ENCODE results near the gene MAVS.
A peak's percentile ranks its signal among the peaks of the same experiment; 100 is the strongest.

Gene MAVS

DNA sequence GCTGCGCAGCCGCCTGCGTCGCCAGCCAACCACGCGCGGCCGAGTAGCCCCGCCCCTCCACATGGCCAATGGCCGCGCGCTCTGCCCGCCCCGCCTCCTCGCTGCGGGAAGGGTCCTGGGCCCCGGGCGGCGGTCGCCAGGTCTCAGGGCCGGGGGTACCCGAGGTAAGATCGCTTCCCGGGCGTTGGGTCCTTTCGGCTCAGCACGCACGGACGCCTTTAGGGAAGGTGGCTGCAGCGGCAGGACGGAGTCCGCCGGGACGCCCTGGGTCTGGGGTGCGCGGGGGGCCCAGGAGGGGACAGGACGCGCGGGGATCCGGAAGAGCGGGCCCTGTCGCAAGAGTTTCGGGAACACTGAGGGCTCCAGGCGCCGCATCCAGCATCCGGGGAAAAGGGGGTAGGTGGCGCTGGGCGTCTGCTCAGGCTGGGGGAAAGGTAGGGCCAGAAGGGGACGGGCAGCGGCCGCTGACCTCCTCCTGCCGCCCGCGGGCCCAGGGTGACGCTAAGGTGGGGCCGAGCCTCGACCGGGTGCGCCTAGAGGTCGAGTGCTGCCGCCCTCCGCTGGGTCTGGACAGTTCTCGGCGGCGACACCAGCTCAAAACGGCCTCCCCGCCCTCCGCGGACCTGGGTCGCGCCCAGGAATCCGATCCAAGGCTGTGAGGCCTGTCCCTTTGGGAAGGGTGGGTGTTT lies at the start of gene MAVS:
TSS of gene MAVS (plus strand) at position 95 of the 689 bp plus-strand sequence. CDS start 7,791 bp downstream, outside the sequence.
- Histone ChIP-seq H4K20me1 (ENCODE audit: low read depth, low read length) (no peaks in the 10 kb centered on the region), H3K9me3 (ENCODE audit: insufficient read depth, low read length) (no peaks in the 10 kb centered on the region), H3K27ac (ENCODE audit: low read depth, low read length) (peak within 1 kb of the TSS; percentile 30), H3K27me3 (ENCODE audit: low read length) (no peaks in the 10 kb centered on the region), H2AFZ (ENCODE audit: low read depth, low read length, severe bottlenecking) (peak within 1 kb of the TSS; percentile 74), H3K79me2 (ENCODE audit: insufficient read depth, low read length) (peaks cover 26% of the 10 kb centered on the region), H3K4me2 (ENCODE audit: low read depth, low read length, poor library complexity, severe bottlenecking) (peak within 1 kb of the TSS; percentile 94), H3K36me3 (ENCODE audit: low read length) (no peaks in the 10 kb centered on the region), H3F3A (ENCODE audit: insufficient read depth) (peaks cover 5% of the 10 kb centered on the region; the same call in 1 of the 2 replicates), H3K9me2 (replicated peaks; ENCODE audit: insufficient read depth, low read length) (no peaks in the 10 kb centered on the region), H3K9ac (ENCODE audit: low read length) (peak within 1 kb of the TSS; percentile 86), H3K4me3 (ENCODE audit: insufficient read depth, low read length, poor library complexity, severe bottlenecking) (peak within 1 kb of the TSS; percentile 71)
- TF ChIP-seq EZH2phosphoT487 (conservative IDR thresholded peaks at IDR 0.05; ENCODE audit: low read length) = no peak
- TF ChIP-seq, protein P1, sequence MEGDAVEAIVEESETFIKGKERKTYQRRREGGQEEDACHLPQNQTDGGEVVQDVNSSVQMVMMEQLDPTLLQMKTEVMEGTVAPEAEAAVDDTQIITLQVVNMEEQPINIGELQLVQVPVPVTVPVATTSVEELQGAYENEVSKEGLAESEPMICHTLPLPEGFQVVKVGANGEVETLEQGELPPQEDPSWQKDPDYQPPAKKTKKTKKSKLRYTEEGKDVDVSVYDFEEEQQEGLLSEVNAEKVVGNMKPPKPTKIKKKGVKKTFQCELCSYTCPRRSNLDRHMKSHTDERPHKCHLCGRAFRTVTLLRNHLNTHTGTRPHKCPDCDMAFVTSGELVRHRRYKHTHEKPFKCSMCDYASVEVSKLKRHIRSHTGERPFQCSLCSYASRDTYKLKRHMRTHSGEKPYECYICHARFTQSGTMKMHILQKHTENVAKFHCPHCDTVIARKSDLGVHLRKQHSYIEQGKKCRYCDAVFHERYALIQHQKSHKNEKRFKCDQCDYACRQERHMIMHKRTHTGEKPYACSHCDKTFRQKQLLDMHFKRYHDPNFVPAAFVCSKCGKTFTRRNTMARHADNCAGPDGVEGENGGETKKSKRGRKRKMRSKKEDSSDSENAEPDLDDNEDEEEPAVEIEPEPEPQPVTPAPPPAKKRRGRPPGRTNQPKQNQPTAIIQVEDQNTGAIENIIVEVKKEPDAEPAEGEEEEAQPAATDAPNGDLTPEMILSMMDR (IDR thresholded peaks at IDR 0.05; ENCODE audit: insufficient read depth, low read length, poor library complexity, severe bottlenecking) = no peak

GRCh38 chr20:3797226-3797545 lies 49.4 kb upstream of the MAVS start:
- Histone ChIP-seq H3F3A (ENCODE audit: insufficient read depth) (no peaks in the 10 kb centered on the region), H3K4me2 (ENCODE audit: low read depth, low read length, poor library complexity, severe bottlenecking) (peak overlapping the region; percentile 92), H3K27me3 (ENCODE audit: low read length) (no peaks in the 10 kb centered on the region), H3K9ac (ENCODE audit: low read length) (peak overlapping the region; percentile 80), H2AFZ (ENCODE audit: low read depth, low read length, severe bottlenecking) (no peak overlapping the region), H4K20me1 (ENCODE audit: low read depth, low read length) (no peaks in the 10 kb centered on the region), H3K27ac (ENCODE audit: low read depth, low read length) (peak overlapping the region; percentile 50), H3K79me2 (ENCODE audit: insufficient read depth, low read length) (peaks cover 12% of the 10 kb centered on the region), H3K9me3 (ENCODE audit: insufficient read depth, low read length) (no peaks in the 10 kb centered on the region), H3K36me3 (ENCODE audit: low read length) (no peaks in the 10 kb centered on the region), H3K9me2 (replicated peaks; ENCODE audit: insufficient read depth, low read length) (no peaks in the 10 kb centered on the region), H3K4me3 (ENCODE audit: insufficient read depth, low read length, poor library complexity, severe bottlenecking) (peak overlapping the region; percentile 72)
- TF ChIP-seq, protein P1 (IDR thresholded peaks at IDR 0.05; ENCODE audit: insufficient read depth, low read length, poor library complexity, severe bottlenecking) = no peak
- TF ChIP-seq EZH2phosphoT487 (conservative IDR thresholded peaks at IDR 0.05; ENCODE audit: low read length) = no peak

- H3K9me3 ChIP-seq (ENCODE audit: insufficient read depth, low read length) = no peaks in the 10 kb centered on the region
- H3K4me2 ChIP-seq (ENCODE audit: low read depth, low read length, poor library complexity, severe bottlenecking) = peak overlapping the region; percentile 92
- H3K9me2 ChIP-seq (replicated peaks; ENCODE audit: insufficient read depth, low read length) = no peaks in the 10 kb centered on the region
- H3K36me3 ChIP-seq (ENCODE audit: low read length) = no peaks in the 10 kb centered on the region
- H4K20me1 ChIP-seq (ENCODE audit: low read depth, low read length) = no peaks in the 10 kb centered on the region
- H3F3A ChIP-seq (ENCODE audit: insufficient read depth) = no peaks in the 10 kb centered on the region
- no peak overlapping the region for H2AFZ ChIP-seq (ENCODE audit: low read depth, low read length, severe bottlenecking)
- H3K4me3 ChIP-seq (ENCODE audit: insufficient read depth, low read length, poor library complexity, severe bottlenecking) = peak overlapping the region; percentile 72
- TF ChIP-seq EZH2phosphoT487 (conservative IDR thresholded peaks at IDR 0.05; ENCODE audit: low read length) = no peak
- TF ChIP-seq, protein P1 (IDR thresholded peaks at IDR 0.05; ENCODE audit: insufficient read depth, low read length, poor library complexity, severe bottlenecking) = no peak
- H3K9ac ChIP-seq (ENCODE audit: low read length) = peak overlapping the region; percentile 80; the same call in 1 of the 2 replicates
- H3K79me2 ChIP-seq (ENCODE audit: insufficient read depth, low read length) = peaks cover 12% of the 10 kb centered on the region
- H3K27ac ChIP-seq (ENCODE audit: low read depth, low read length) = no peak overlapping the region
- H3K27me3 ChIP-seq (ENCODE audit: low read length) = no peaks in the 10 kb centered on the region
Measured at GRCh38 chr20:3797592-3798372, 48.9 kb upstream of the MAVS start.
